Measurements from ENCODE around the gene ARFGEF3.
A peak's percentile ranks its signal among the peaks of the same experiment; 100 is the strongest.

ARFGEF3 gene

DNA sequence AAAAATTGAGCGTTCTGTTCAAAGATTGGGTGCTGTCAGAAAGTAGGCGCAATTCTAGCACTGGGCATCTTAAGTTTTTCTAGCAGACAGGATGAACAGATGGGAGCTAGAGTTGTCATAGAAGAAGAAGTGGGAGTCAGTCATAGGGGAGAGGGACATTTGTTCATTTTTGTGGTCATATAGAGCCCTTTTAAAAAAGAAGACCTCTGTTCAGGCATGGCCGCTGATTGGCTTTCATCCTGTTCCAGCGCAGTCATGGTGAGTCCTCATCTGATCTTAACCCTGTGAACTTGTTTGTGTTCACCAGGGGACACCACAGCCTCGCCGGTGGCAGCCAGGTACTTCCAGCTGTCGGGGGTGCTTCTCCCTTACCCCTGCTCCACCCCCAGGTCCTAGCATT, 86.3 kb downstream of the ARFGEF3 start:
- Histone ChIP-seq H3K27ac (no peak overlapping the region), H3K4me3 (no peak overlapping the region)
- DNase-seq (ENCODE audit: low spot score): no peak
- no peak for TF ChIP-seq CTCF (IDR thresholded peaks at IDR 0.05)

DNA sequence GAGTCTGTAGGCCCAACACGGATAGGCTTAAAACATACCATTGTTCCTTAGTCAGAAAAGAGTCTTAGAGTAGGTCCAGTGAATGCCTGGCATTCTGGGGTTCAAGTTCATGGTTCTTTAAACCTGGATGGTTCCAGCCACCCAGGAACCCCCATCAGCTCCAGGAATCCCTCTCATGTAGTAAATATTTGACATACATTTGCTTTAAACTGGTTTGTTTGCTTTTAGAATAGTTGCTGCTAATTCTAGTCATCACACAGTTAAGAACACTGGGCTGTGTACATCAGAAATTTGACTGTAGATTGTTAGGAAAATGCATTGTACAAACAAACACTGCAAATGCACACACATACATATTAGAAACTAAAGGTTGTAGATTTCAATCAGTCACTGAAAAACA, 87.1 kb downstream of the ARFGEF3 start:
- Histone ChIP-seq H3K27ac (no peak overlapping the region), H3K4me3 (no peak overlapping the region)
- no peak for TF ChIP-seq CTCF (IDR thresholded peaks at IDR 0.05)
- DNase-seq (ENCODE audit: low spot score): no peak

DNA sequence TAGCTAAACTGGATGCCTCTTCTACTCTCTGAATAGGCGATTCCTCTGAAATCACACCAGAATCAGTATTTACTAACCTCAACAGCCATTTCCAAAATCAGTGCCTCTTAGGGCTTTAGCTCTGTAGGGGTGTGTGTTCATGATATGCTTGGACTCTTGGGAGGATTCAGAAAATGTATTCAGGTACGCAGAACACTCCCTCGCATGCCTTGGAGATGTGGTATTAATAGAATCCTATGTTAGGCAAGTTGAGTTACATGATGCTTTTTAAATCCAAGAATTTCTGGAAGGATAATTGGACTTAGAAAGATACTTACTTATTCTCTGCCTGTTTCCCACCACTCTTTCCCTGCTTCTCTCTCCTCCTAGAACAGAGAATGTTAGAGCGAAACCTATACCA, 88.3 kb downstream of the ARFGEF3 start:
- H3K27ac ChIP-seq: no peak overlapping the region
- TF ChIP-seq CTCF (IDR thresholded peaks at IDR 0.05): no peak
- no peak overlapping the region for H3K4me3 ChIP-seq
- DNase-seq (ENCODE audit: low spot score): no peak

DNA sequence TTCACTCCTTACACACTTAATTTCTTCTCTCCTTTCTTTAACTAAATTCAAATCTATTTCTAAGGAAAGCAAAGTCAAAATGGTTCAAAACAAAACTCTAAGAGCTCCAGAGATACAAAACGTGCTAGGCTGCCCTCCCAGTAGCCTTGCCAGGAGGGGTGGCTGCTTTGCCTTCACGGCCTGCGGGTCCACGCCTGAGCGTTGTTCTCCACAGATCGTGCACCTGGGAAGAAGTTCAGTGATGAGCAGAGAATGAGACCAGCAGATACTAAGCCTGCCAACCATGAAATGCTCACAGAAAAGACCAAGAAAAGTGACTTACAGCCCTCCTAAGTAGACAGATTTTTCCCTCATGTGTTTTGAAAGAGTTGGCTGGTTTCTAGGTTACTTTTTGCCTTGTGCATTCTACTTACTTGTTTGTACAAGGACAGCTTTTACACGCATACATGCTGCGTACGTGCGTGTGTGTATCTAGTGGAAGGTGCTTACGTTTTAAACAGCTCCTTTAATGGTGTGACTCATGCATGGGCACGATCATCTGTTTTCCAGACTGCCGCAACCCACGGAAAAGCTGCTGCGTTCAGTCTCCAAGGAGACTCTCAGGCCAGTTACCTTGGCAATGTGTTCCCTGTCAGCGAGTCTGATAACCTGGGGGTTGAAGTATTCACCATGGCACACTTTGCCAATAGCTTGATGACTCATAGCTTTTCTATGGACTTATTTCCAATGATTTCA, 88.9 kb downstream of the ARFGEF3 start:
- TF ChIP-seq CTCF (IDR thresholded peaks at IDR 0.05): no peak
- Histone ChIP-seq H3K4me3 (peak overlapping the region; percentile 56), H3K27ac (peak overlapping the region in 1 of 2 donors; percentile 13)
- DNase-seq (ENCODE audit: low spot score): no peak

GRCh38 chr6:138253731-138254130, 92.0 kb downstream of the ARFGEF3 start:
- no peak overlapping the region for H3K27ac ChIP-seq
- H3K4me3 ChIP-seq: no peak overlapping the region
- no peak for DNase-seq (ENCODE audit: low spot score)
- no peak for TF ChIP-seq CTCF (IDR thresholded peaks at IDR 0.05)

- no peak for TF ChIP-seq CTCF (IDR thresholded peaks at IDR 0.05)
- Histone ChIP-seq H3K27ac (no peak overlapping the region), H3K4me3 (no peak overlapping the region)
- no peak for DNase-seq (ENCODE audit: low spot score)
These were observed 93.7 kb downstream of the ARFGEF3 start for GRCh38 chr6:138255443-138255842.

- DNase-seq (ENCODE audit: low spot score): no peak
- Histone ChIP-seq H3K4me3 (no peak overlapping the region), H3K27ac (no peak overlapping the region)
- TF ChIP-seq CTCF (IDR thresholded peaks at IDR 0.05): no peak
These were observed 95.9 kb downstream of the ARFGEF3 start for GRCh38 chr6:138257638-138258040.
